GM12891 (cell line): ENCODE measurements around the gene ZNF302.

ENCODE experiments used
- DNase-seq: peaks from one replicate; pipeline ENCODE4 v3.0.0; 2011; ENCODE audit warnings: low spot score; ENCODE audit not compliant: insufficient read length
- FAIRE-seq: peaks from 2 replicates; lab custom pipeline; 2011; peaks lifted over from hg19 to GRCh38; lab: Jason Lieb, UNC
- PAX5 ChIP-seq: IDR thresholded peaks from 2 replicates; pipeline ENCODE4 v1.6.1; 2011; ENCODE audit warnings: low read length, moderate library complexity, mild to moderate bottlenecking; ENCODE audit not compliant: insufficient read depth, severe bottlenecking
- POLR2A ChIP-seq: IDR thresholded peaks from 2 replicates; pipeline ENCODE4 v1.6.1; 2011; ENCODE audit warnings: low read depth, low read length, control low read depth
- POLR2AphosphoS5 ChIP-seq: IDR thresholded peaks from 2 replicates; pipeline ENCODE4 v1.6.1; 2011; ENCODE audit warnings: low read depth, low read length, control low read depth
- POU2F2 ChIP-seq: IDR thresholded peaks from 2 replicates; pipeline ENCODE4 v1.6.1; 2011; ENCODE audit warnings: low read depth, mild to moderate bottlenecking, control low read depth, low read length, moderate library complexity
- SPI1 ChIP-seq: IDR thresholded peaks from 2 replicates; pipeline ENCODE4 v1.6.1; 2011; ENCODE audit warnings: low read depth, low read length, control low read depth
- TAF1 ChIP-seq: IDR thresholded peaks from 2 replicates; pipeline ENCODE4 v1.6.1; 2011; ENCODE audit warnings: low read depth, low read length, control low read depth

Gene ZNF302

DNA sequence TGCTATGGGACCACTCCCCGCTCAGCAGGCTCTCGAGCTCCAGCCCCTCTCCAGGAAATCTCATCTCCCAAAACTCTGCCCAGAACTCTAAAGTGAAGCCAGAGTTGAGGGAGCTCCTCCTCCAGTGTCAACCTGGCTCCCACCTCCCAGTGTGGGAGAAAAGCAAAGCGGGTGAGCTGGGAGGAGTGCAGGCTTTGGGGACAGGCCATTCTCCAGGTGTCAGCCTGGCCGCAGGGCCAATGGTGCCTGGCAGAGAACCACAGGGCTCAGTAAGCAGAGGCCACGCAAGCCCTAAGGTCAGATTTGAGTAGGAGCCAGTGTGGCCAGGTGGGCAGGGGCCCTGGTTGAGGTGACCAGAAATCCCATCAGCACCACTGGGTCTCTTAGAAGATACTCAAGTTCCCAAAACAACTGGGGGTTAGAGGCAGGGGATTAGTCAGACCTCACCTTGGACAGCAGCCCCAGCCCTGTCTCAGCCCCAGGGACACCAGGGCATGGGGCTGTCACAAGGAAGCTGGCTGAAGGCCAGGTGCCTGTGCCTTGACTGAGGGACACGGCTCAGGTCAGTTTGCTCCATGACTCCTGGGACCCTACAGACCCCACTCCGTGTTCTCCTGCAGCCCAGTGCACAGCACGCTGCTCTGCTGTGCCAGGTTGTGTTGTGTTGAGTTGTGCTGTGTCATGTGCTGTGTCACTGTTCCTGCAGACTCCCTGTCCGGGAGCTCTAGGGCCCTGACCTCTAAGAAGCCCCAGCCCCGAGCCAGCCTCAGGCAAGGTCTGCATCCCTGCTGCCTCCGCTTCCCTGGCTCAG is 53.7 kb downstream of the ZNF302 start:
- no peak for DNase-seq
- no peak for FAIRE-seq

GRCh38 chr19:34731964-34732363 is 54.5 kb downstream of the ZNF302 start:
- FAIRE-seq, result no peak
- no peak for TF ChIP-seq POLR2A
- TF ChIP-seq TAF1, result no peak
- no peak for TF ChIP-seq POLR2AphosphoS5
- no peak for TF ChIP-seq PAX5
- TF ChIP-seq POU2F2, result no peak
- TF ChIP-seq SPI1, result no peak
- DNase-seq, result no peak

More for the DNA sequence above, 53.7 kb downstream of the ZNF302 start:
- TF ChIP-seq TAF1, result no peak
- no peak for TF ChIP-seq SPI1
- no peak for TF ChIP-seq POLR2AphosphoS5
- no peak for TF ChIP-seq POU2F2
- TF ChIP-seq PAX5, result no peak
- TF ChIP-seq POLR2A, result no peak

- TF ChIP-seq SPI1 (no peak), PAX5 (no peak), POLR2AphosphoS5 (no peak), POLR2A (no peak), TAF1 (no peak), POU2F2 (no peak)
- FAIRE-seq (no peak), DNase-seq (no peak)
These were observed 55.2 kb downstream of the ZNF302 start for GRCh38 chr19:34732612-34733211.

DNA sequence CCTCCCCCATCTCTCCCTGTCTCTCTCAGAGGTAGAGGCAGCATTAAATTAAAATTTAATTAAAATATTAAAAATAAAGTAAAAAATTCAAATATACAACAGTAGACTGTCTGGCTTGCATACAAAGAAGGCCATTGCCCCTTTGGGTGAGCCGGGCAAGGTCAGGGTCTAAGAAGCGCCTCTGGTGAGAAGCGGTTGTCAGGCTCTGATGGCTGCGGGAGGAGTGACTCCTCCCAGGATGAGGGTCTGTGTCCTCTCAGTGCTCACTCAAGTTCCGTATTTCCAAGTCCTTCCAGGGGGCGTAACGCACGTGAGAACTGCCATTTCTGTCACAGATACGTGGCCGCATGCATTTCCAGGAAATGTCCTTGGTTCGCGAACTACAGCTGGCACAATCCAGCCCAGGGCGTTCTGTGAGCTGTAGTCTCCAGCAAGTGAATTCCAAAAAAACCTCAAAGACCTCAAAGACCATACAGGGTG is 55.8 kb downstream of the ZNF302 start:
- DNase-seq (no peak), FAIRE-seq (no peak)
- TF ChIP-seq POLR2AphosphoS5 (no peak), SPI1 (no peak), POU2F2 (no peak), PAX5 (no peak), TAF1 (no peak), POLR2A (no peak)

DNA sequence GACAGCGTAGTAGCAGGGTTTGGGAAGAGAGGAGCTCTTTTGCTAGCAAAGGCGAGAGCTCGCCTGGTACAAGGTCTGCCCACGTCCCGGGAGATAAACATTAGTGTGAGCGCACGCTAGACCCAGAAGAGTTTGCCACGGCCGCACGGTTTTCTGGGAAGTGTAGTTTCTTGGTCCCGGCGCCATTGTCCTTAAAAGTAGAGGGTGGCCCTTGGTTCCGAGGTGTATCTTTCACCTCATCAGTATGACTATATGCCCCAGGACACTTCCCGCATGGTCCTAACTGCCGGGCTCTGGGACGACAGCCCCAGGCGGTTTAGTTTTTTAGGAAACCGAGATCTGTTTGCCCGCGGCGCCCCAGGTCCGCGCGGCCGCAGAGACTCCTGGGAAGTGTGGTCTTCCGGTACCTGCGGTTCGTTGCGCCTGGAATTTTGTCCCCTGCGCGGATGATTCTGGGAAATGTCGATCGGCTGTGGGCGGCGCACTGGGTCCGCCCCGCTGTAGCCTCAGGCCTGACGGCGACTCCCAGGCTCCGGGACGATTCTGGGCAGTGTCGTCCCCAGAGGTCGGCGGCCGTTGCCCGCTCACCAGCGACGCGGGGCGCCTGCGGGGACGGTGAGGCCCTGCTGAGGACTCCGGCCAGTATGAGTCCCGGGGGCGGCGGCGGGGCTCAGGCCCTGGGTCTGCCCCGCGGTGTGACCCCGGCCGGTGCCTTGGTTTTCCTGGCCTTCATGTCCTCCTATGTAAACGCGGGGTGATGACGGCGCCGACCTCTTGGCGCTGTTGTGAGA is 56.5 kb downstream of the ZNF302 start, which contains the start of gene ZNF181:
Gene ZNF181 (plus strand): TSS at position 498 of the 791 bp plus-strand sequence. CDS start 795 bp downstream, outside the sequence.
- FAIRE-seq (peak; percentile 90), DNase-seq (peak; percentile 66)
- no peak for TF ChIP-seq POLR2A
- 0 out of 2 replicates have a peak, but pooled peaks have one; percentile 46 for TF ChIP-seq POLR2AphosphoS5
- TF ChIP-seq POU2F2, result peak; percentile 47; the same call in 1 of the 2 replicates
- TF ChIP-seq SPI1, result no peak
- TF ChIP-seq TAF1, result no peak
- no peak for TF ChIP-seq PAX5

- TF ChIP-seq POU2F2 (no peak), TAF1 (no peak), SPI1 (no peak), POLR2A (no peak), PAX5 (no peak), POLR2AphosphoS5 (no peak)
- FAIRE-seq, result no peak
- no peak for DNase-seq
These were observed 57.1 kb downstream of the ZNF302 start for GRCh38 chr19:34734537-34735103.
